GM19099 (cell line): ENCODE results near the gene VAMP8.

Experiments used
- POLR2A ChIP-seq: IDR thresholded peaks from 3 replicates; pipeline ENCODE4 v1.6.1; 2011; ENCODE audit warnings: low read depth; ENCODE audit not compliant: insufficient read length; ENCODE audit errors: extremely low read depth

The VAMP8 gene

DNA sequence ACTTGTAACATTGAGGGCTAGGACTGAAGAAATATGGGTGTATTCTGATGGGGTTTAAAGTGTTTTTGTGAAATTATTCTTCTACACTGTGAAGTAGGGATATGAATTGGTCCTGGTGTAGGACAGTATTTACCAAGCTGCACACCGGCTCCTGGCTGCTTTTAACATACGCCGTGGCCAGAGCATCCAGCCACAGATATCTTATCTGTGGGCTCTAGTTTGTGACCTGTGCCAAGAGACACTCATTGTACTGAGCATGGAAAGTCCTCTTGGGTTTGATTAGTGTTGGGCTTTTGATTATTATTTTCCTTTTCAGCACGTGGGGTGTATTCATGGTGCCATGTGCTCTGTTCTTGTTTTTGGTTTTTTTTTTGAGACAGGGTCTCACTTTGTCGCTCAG lies 46.6 kb downstream of the VAMP8 start:
- no peak for TF ChIP-seq POLR2A

DNA sequence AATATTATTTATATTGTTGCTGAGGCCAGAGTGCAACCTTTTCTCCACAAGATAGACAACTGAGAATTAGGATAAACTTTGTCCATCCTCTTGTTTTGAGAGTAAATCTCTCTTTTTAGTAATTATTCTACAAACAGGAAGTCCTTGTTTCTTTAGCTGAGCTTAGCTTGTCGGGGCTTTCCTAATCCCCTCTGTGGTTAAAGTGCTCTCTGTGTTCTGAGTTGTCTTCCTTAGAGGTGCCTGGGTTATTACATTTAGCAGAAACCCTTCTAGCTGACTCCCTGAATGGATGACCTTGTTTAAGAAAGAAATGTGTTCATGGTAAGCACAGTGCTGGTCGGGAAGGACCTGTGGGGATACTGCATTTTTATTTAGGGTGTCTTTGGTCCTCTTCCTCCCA lies 51.3 kb downstream of the VAMP8 start:
- TF ChIP-seq POLR2A, result no peak

DNA sequence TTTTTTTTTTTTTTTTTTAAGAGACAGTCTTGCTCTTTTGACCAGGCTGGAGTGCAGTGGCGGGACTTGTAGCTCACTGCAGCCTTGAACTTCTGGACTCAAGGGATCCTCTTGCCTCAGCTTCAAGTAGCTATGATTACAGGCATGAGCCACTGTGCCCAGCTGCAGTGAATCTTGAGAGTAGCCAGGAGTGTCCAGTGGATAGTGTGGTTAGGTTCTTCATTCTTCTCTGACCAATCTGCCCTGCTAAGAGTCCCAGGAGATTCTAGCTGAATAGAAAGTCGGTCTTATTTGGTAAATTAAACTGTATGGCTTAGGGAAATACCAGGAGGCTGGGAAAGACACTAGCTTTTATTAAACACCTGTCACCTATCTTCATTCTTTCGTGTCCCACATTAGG lies 53.9 kb downstream of the VAMP8 start:
- no peak for TF ChIP-seq POLR2A
